Fibroblast of lung (primary cell): ENCODE results near the gene THEM4. TPM values are rescaled to one million over a fixed set of nuclear protein-coding genes. Genes with fewer than 3 reads are reported as not detected.
A peak's percentile ranks its signal among the peaks of the same experiment; 100 is the strongest.

ENCODE experiments used
- DNase-seq, 2 donors: peaks; one replicate each; pipeline versions ENCODE4 v3.0.0 to v3.0.0-alpha.2; 2010; ENCODE audit warnings: low read depth in 2 of 2
- H2AFZ ChIP-seq: 2 replicates; pipeline ENCODE4 v1.5.1; 2012; ENCODE audit warnings: low read length, control low read depth, inconsistent platforms
- H3K27ac ChIP-seq: 2 replicates; pipeline ENCODE4 v1.5.1; 2011; ENCODE audit warnings: low read length, control low read depth; ENCODE audit not compliant: insufficient read depth
- H3K27me3 ChIP-seq: 2 replicates; pipeline ENCODE4 v1.5.1; 2011; ENCODE audit warnings: mild to moderate bottlenecking, low read length; ENCODE audit not compliant: control insufficient read depth, insufficient read depth
- H3K36me3 ChIP-seq: 2 replicates; pipeline ENCODE4 v1.5.1; 2011; ENCODE audit warnings: low read length; ENCODE audit not compliant: control insufficient read depth, insufficient read depth
- H3K4me1 ChIP-seq: 2 replicates; pipeline ENCODE4 v1.5.1; 2011; ENCODE audit warnings: low read length; ENCODE audit not compliant: control insufficient read depth, insufficient read depth; ENCODE audit errors: extremely low read depth
- H3K4me2 ChIP-seq: 2 replicates; pipeline ENCODE4 v1.5.1; 2011; ENCODE audit warnings: low read length, control low read depth; ENCODE audit not compliant: insufficient read depth; ENCODE audit errors: extremely low read depth
- H3K4me3 ChIP-seq, 4 experiments: fragments of 200-600 bp in 1 of 4; sonication (generic) in 1 of 4; replicated peaks in 1 of 4; 2 replicates each; pipeline ENCODE4 v1.5.1; 2011 to 2016; ENCODE audit warnings: low read length in 4 of 4, low read depth in 3 of 4, mild to moderate bottlenecking in 3 of 4, control low read depth in 2 of 4, inconsistent platforms in 1 of 4, mixed read lengths in 1 of 4; ENCODE audit not compliant: insufficient read depth in 1 of 4; ENCODE audit errors: control extremely low read depth in 1 of 4
- H3K79me2 ChIP-seq: 2 replicates; pipeline ENCODE4 v1.5.1; 2012; ENCODE audit warnings: mild to moderate bottlenecking, low read length, inconsistent platforms; ENCODE audit not compliant: control insufficient read depth, insufficient read depth
- H3K9ac ChIP-seq: 2 replicates; pipeline ENCODE4 v1.5.1; 2011; ENCODE audit warnings: mild to moderate bottlenecking, low read length, control low read depth; ENCODE audit not compliant: insufficient read depth
- H3K9me3 ChIP-seq: 2 replicates; pipeline ENCODE4 v1.5.1; 2012; ENCODE audit warnings: low read depth, low read length; ENCODE audit not compliant: control insufficient read depth, insufficient read depth
- H4K20me1 ChIP-seq: 2 replicates; pipeline ENCODE4 v1.5.1; 2011; ENCODE audit warnings: low read length; ENCODE audit not compliant: control insufficient read depth, insufficient read depth; ENCODE audit errors: extremely low read depth
- EZH2 ChIP-seq: IDR thresholded peaks from 2 replicates; pipeline ENCODE4 v1.5.1; 2012; ENCODE audit warnings: low read length, control low read depth, mild to moderate bottlenecking; ENCODE audit errors: missing control alignments
- polyA plus RNA-seq, 2 donors: library from polyadenylated mRNA; depleted of rRNA in 1 of 2; stranded (reverse) in 1 of 2; unstranded in 1 of 2; fragments of >200 nt; gene quantifications; 2 replicates each; pipeline ENCODE4 v1.2.1, GENCODE V29; 2011 to 2012; ENCODE audit warnings: missing spikeins in 1 of 2
- total RNA-seq: library from RNA; depleted of rRNA; stranded (reverse); fragments of >200 nt; gene quantifications from 2 replicates; pipeline ENCODE4 v1.2.1, GENCODE V29; 2014
- TF ChIP-seq, protein P1 (sequence below), 2 donors: IDR thresholded peaks in 1 of 2; conservative IDR thresholded peaks in 1 of 2; 1 replicate in 1 of 2; 2 replicates in 1 of 2; pipeline ENCODE4 v1.5.1; 2011 to 2012; ENCODE audit warnings: low read length in 2 of 2, control low read depth in 1 of 2, inconsistent platforms in 1 of 2, low read depth in 1 of 2, mild to moderate bottlenecking in 1 of 2

THEM4 gene
- total and polyA plus RNA-seq, 2 donors (not counting 1 experiment from before 2014, with no cell fraction given): 6.4 to 18.7 TPM

DNA sequence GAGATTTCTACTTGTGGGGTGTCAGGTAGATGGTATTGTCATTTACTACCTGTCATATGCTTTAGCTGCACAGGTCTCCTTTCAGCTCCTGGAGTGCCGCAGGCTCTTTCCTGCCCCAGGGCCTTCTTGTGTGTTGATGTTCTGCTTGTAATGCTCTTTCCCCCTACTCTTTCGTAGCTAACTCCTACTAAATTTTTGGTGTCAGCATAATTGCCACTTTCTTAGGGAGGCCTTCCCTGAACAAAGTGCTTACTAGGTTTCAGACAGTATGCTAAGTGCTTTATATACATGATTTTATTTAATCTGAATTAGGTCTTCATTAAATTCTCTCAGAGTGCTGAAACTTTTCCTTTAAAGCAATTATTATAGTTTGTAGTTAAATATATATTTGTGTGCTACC is 4.8 kb upstream of the THEM4 start:
- TF ChIP-seq, protein P1, sequence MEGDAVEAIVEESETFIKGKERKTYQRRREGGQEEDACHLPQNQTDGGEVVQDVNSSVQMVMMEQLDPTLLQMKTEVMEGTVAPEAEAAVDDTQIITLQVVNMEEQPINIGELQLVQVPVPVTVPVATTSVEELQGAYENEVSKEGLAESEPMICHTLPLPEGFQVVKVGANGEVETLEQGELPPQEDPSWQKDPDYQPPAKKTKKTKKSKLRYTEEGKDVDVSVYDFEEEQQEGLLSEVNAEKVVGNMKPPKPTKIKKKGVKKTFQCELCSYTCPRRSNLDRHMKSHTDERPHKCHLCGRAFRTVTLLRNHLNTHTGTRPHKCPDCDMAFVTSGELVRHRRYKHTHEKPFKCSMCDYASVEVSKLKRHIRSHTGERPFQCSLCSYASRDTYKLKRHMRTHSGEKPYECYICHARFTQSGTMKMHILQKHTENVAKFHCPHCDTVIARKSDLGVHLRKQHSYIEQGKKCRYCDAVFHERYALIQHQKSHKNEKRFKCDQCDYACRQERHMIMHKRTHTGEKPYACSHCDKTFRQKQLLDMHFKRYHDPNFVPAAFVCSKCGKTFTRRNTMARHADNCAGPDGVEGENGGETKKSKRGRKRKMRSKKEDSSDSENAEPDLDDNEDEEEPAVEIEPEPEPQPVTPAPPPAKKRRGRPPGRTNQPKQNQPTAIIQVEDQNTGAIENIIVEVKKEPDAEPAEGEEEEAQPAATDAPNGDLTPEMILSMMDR (conservative IDR thresholded peaks at IDR 0.05 in 1 of 2, IDR thresholded peaks at IDR 0.05 in 1 of 2; ENCODE audit: low read depth in 1 of 2, low read length in 2 of 2): no peak
- no peak for TF ChIP-seq EZH2
- no peak overlapping the region for H3K4me3 ChIP-seq

DNA sequence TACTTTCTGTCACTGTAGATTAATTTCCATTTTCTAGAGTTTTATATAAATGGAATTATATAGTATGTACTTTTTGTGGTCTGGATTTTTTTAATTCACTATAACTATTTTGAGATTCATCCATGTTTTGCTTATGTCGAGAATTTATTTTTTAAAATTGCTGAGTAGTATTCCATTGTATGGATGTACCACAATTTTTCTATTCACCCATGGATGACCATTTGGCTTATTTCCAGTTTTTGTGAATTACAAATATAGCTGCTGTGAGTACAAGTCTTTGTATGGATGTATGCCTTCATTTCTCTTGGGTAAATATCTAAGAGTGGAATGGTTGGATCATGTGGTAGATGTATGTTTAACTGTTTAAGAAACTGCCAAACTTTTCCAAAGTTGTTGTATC is 3.7 kb upstream of the THEM4 start:
- no peak for DNase-seq
- no peak overlapping the region for H3K4me2 ChIP-seq
- no peaks in the 10 kb centered on the region for H3K36me3 ChIP-seq
- no peaks in the 10 kb centered on the region for H3K79me2 ChIP-seq
- H3K9ac ChIP-seq: no peak overlapping the region
- H3K4me3 ChIP-seq: no peak overlapping the region
- TF ChIP-seq EZH2: no peak
- TF ChIP-seq, protein P1 (conservative IDR thresholded peaks at IDR 0.05 in 1 of 2, IDR thresholded peaks at IDR 0.05 in 1 of 2; ENCODE audit: low read depth in 1 of 2, low read length in 2 of 2): no peak
- no peak overlapping the region for H3K27ac ChIP-seq
- no peaks in the 10 kb centered on the region for H3K9me3 ChIP-seq
- no peaks in the 10 kb centered on the region for H3K4me1 ChIP-seq
- H3K27me3 ChIP-seq: no peaks in the 10 kb centered on the region
- H2AFZ ChIP-seq: no peak overlapping the region
- H4K20me1 ChIP-seq: no peaks in the 10 kb centered on the region

More for the DNA sequence above, 4.8 kb upstream of the THEM4 start:
- DNase-seq: no peak
- Histone ChIP-seq H3K9ac (no peak overlapping the region), H2AFZ (no peak overlapping the region), H3K4me2 (no peak overlapping the region), H3K9me3 (no peaks in the 10 kb centered on the region), H3K27ac (no peak overlapping the region), H4K20me1 (no peaks in the 10 kb centered on the region), H3K36me3 (no peaks in the 10 kb centered on the region), H3K4me1 (no peaks in the 10 kb centered on the region), H3K27me3 (no peaks in the 10 kb centered on the region), H3K79me2 (no peaks in the 10 kb centered on the region)

DNA sequence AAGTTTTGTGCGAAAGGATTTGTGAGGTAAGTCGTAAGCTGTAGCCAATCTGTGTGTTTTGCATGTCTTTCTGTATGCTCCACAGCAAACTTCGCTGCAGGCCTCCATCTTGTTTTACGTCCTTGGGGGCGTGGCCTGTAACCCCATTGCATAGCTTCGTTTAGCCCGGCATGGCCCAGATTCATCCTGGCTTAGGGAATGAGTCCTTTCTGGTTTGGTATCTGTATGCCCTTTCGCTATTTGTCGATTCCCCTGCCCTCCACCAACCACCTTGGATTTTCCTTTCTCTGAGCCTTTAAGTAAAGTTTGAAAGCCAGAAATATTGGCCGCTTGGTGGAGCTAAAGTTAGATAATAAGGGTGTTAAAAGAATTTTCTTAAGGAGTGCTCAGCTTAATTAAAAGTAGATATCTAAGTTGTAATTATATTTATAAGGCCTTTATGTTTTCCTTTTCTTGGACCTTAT is 1.1 kb downstream of the THEM4 start:
- H3K9ac ChIP-seq: no peak overlapping the region
- H3K9me3 ChIP-seq: no peaks in the 10 kb centered on the region
- no peak overlapping the region for H2AFZ ChIP-seq
- H3K27ac ChIP-seq: no peak overlapping the region
- H3K36me3 ChIP-seq: no peaks in the 10 kb centered on the region
- peak overlapping the region in 2 of 4 experiments; percentile 95 to 97 for H3K4me3 ChIP-seq
- H4K20me1 ChIP-seq: no peaks in the 10 kb centered on the region
- H3K79me2 ChIP-seq: no peaks in the 10 kb centered on the region
- no peaks in the 10 kb centered on the region for H3K27me3 ChIP-seq
- DNase-seq: peak in 1 of 2 donors; percentile 38
- H3K4me1 ChIP-seq: no peaks in the 10 kb centered on the region
- H3K4me2 ChIP-seq: peak overlapping the region; percentile 93
- TF ChIP-seq EZH2: no peak
- TF ChIP-seq, protein P1 (conservative IDR thresholded peaks at IDR 0.05 in 1 of 2, IDR thresholded peaks at IDR 0.05 in 1 of 2; ENCODE audit: low read depth in 1 of 2, low read length in 2 of 2): peak; percentile 9 to 20
